HepG2 (cell line): ENCODE data around the gene C2orf92. TPM values are rescaled to one million over a fixed set of nuclear protein-coding genes. Genes with fewer than 3 reads are reported as not detected.

ENCODE experiments used
- FLYWCH1 ChIP-seq: sonication (generic); formaldehyde crosslinking; IDR thresholded peaks from 2 replicates; pipeline ENCODE4 v1.8.1; 2023; ENCODE audit warnings: mild to moderate bottlenecking, missing genetic modification reagents
- FOXA3 ChIP-seq: IDR thresholded peaks from 2 replicates; pipeline ENCODE4 v1.6.1; 2016; ENCODE audit warnings: missing genetic modification reagents, missing compliant biosample characterization
- GTF3A ChIP-seq: sonication (generic); formaldehyde crosslinking; conservative IDR thresholded peaks from 2 replicates; pipeline ENCODE4 v1.4.0; 2020; ENCODE audit warnings: mild to moderate bottlenecking, missing genetic modification reagents
- HNRNPH1 ChIP-seq: fragments of 200-400 bp; formaldehyde crosslinking; optimal IDR thresholded peaks from 2 replicates; pipeline ENCODE3; 2017; ENCODE audit warnings: mild to moderate bottlenecking, low read depth, low read length
- NONO ChIP-seq, 2 experiments: fragments of 450-650 bp in 1 of 2; sonication (generic) in 1 of 2; formaldehyde crosslinking in 1 of 2; IDR thresholded peaks in 1 of 2; conservative IDR thresholded peaks in 1 of 2; 2 replicates each; pipeline versions ENCODE4 v1.6.1 to v1.8.0; 2017 to 2022; ENCODE audit warnings: mild to moderate bottlenecking in 1 of 2, missing genetic modification reagents in 1 of 2, moderate library complexity in 1 of 2
- NR1H2 ChIP-seq: sonication (generic); formaldehyde crosslinking; IDR thresholded peaks from 2 replicates; pipeline ENCODE4 v1.8.1; 2022; ENCODE audit warnings: low read depth, missing genetic modification reagents, borderline replicate concordance
- PAX8 ChIP-seq: sonication (generic); formaldehyde crosslinking; IDR thresholded peaks from 2 replicates; pipeline ENCODE4 v1.8.0; 2022; ENCODE audit warnings: mild to moderate bottlenecking, missing genetic modification reagents, borderline replicate concordance
- PCBP2 ChIP-seq: fragments of 200-400 bp; formaldehyde crosslinking; optimal IDR thresholded peaks from 2 replicates; pipeline ENCODE3; 2018; ENCODE audit warnings: low read length, low read depth; ENCODE audit not compliant: poor library complexity, severe bottlenecking
- POLR2AphosphoS5 ChIP-seq: IDR thresholded peaks from 2 replicates; pipeline ENCODE4 v1.6.1; 2012; ENCODE audit warnings: low read depth, low read length
- RCOR2 ChIP-seq: IDR thresholded peaks from 2 replicates; pipeline ENCODE4 v1.6.1; 2016; ENCODE audit warnings: missing biosample characterization, missing genetic modification reagents
- RELA ChIP-seq: sonication (generic); formaldehyde crosslinking; IDR thresholded peaks from 2 replicates; pipeline ENCODE4 v1.4.0; 2020; ENCODE audit warnings: missing genetic modification reagents
- RFX5 ChIP-seq: IDR thresholded peaks from 2 replicates; pipeline ENCODE4 v1.6.1; 2011; ENCODE audit warnings: low read depth, low read length, improper control_type of control experiment
- SIN3B ChIP-seq: fragments of 150-350 bp; IDR thresholded peaks from 2 replicates; pipeline ENCODE4 v1.6.1; 2014; ENCODE audit warnings: low read length
- SNRNP70 ChIP-seq: fragments of 200-400 bp; formaldehyde crosslinking; IDR thresholded peaks from 2 replicates; pipeline ENCODE4 v1.6.1; 2017; ENCODE audit warnings: mild to moderate bottlenecking, low read depth, low read length, moderate library complexity
- SRY ChIP-seq: sonication (generic); formaldehyde crosslinking; IDR thresholded peaks from 2 replicates; pipeline ENCODE4 v1.8.0; 2022; ENCODE audit warnings: mild to moderate bottlenecking, missing genetic modification reagents
- TBP ChIP-seq: sonication (generic); formaldehyde crosslinking; IDR thresholded peaks from 2 replicates; pipeline ENCODE4 v1.5.0; 2020; ENCODE audit warnings: missing genetic modification reagents
- ZNF441 ChIP-seq: sonication (generic); formaldehyde crosslinking; IDR thresholded peaks from 2 replicates; pipeline ENCODE4 v1.7.0; 2021; ENCODE audit warnings: missing genetic modification reagents, borderline replicate concordance
- ZNF501 ChIP-seq: sonication (generic); formaldehyde crosslinking; IDR thresholded peaks from 2 replicates; pipeline ENCODE4 v1.5.1; 2020; ENCODE audit warnings: mild to moderate bottlenecking, moderate library complexity, missing genetic modification reagents
- ZNF644 ChIP-seq: IDR thresholded peaks from 2 replicates; pipeline ENCODE4 v1.6.1; 2016; ENCODE audit warnings: low read depth
- ZNF652 ChIP-seq: IDR thresholded peaks from 2 replicates; pipeline ENCODE4 v1.6.1; 2016; ENCODE audit warnings: low read depth, borderline replicate concordance
- ZNF672 ChIP-seq: sonication (generic); formaldehyde crosslinking; IDR thresholded peaks from 2 replicates; pipeline ENCODE4 v1.8.1; 2022; ENCODE audit warnings: missing genetic modification reagents
- ZNF674 ChIP-seq: sonication (generic); formaldehyde crosslinking; IDR thresholded peaks from 2 replicates; pipeline ENCODE4 v1.5.0; 2020; ENCODE audit warnings: low read depth, mild to moderate bottlenecking, missing genetic modification reagents
- ZNF720 ChIP-seq: sonication (generic); formaldehyde crosslinking; IDR thresholded peaks from 2 replicates; pipeline ENCODE4 v1.4.0; 2020; ENCODE audit warnings: missing genetic modification reagents
- ZNF749 ChIP-seq: sonication (generic); formaldehyde crosslinking; IDR thresholded peaks from 2 replicates; pipeline ENCODE4 v1.8.0; 2022; ENCODE audit warnings: mild to moderate bottlenecking, missing genetic modification reagents, moderate library complexity, borderline replicate concordance
- ZSCAN30 ChIP-seq: sonication (generic); formaldehyde crosslinking; IDR thresholded peaks from 2 replicates; pipeline ENCODE4 v1.5.0; 2020; ENCODE audit warnings: mild to moderate bottlenecking, missing genetic modification reagents
- polyA plus RNA-seq, 8 experiments: library from polyadenylated mRNA; depleted of rRNA in 3 of 8; stranded (reverse) in 7 of 8; unstranded in 1 of 8; fragments of >200 nt; fragmentation: Illumina TruSeq in 4 of 8; extraction: Trizol in 4 of 8; gene quantifications; 2 replicates each; pipeline versions ENCODE4 v1.2.1 to v1.2.3, GENCODE V29; 2011 to 2016; ENCODE audit warnings: low read depth in 4 of 8, missing spikeins in 1 of 8, mixed read lengths in 1 of 8; ENCODE audit not compliant: insufficient read depth in 1 of 8
- total RNA-seq, 5 experiments: library from RNA; depleted of rRNA; stranded (reverse); fragments of >200 nt; fragmentation: Illumina TruSeq; extraction: Trizol; gene quantifications; 2 replicates each; pipeline ENCODE4 v1.2.3, GENCODE V29; 2016; ENCODE audit warnings: low read depth in 1 of 5
- TF ChIP-seq, protein P1 (sequence below): sonication (generic); formaldehyde crosslinking; IDR thresholded peaks from 2 replicates; pipeline ENCODE4 v1.4.0; 2020; ENCODE audit warnings: missing genetic modification reagents
- TF ChIP-seq, protein P2 (sequence below): sonication (generic); formaldehyde crosslinking; IDR thresholded peaks from 2 replicates; pipeline ENCODE4 v1.4.0; 2020; ENCODE audit warnings: mild to moderate bottlenecking, missing genetic modification reagents

The C2orf92 gene
- total and polyA plus RNA-seq, 2 of the 13 experiments (the other 11 are each of a cell fraction or from before 2014, with no cell fraction given), result 4.9 to 5.0 TPM

- TF ChIP-seq TBP (CRISPR knock-in tag) (peak; percentile 68; the same call in 1 of the 2 replicates), RELA (CRISPR knock-in tag) (no peak), ZNF672 (no peak), RCOR2 (CRISPR knock-in tag) (0 out of 2 replicates have a peak, but pooled peaks have one; percentile 1), ZNF644 (CRISPR knock-in tag) (no peak), RFX5 (no peak; the same call in 1 of the 2 replicates), NR1H2 (CRISPR knock-in tag) (no peak), GTF3A (CRISPR knock-in tag) (0 out of 2 replicates have a peak, but pooled peaks have one; percentile 87), ZSCAN30 (CRISPR knock-in tag) (no peak), FOXA3 (CRISPR knock-in tag) (peak; percentile 55; the same call in 1 of the 2 replicates), SNRNP70 (no peak), HNRNPH1 (no peak), ZNF674 (no peak), ZNF749 (peak; percentile 73; the same call in 1 of the 2 replicates), FLYWCH1 (CRISPR knock-in tag) (no peak), ZNF441 (0 out of 2 replicates have a peak, but pooled peaks have one; percentile 49), PAX8 (CRISPR knock-in tag) (peak; percentile 23; the same call in 1 of the 2 replicates), NONO (IDR thresholded peaks at IDR 0.05) (no peak), NONO (CRISPR knock-in tag; conservative IDR thresholded peaks at IDR 0.05) (peak; percentile 58; the same call in 1 of the 2 replicates), ZNF501 (CRISPR knock-in tag) (peak; percentile 84), ZNF720 (CRISPR knock-in tag) (no peak), SIN3B (no peak), ZNF652 (CRISPR knock-in tag) (no peak), SRY (peak; percentile 85; the same call in 1 of the 2 replicates), PCBP2 (no peak), POLR2AphosphoS5 (peak; percentile 98)
- TF ChIP-seq, protein P1, sequence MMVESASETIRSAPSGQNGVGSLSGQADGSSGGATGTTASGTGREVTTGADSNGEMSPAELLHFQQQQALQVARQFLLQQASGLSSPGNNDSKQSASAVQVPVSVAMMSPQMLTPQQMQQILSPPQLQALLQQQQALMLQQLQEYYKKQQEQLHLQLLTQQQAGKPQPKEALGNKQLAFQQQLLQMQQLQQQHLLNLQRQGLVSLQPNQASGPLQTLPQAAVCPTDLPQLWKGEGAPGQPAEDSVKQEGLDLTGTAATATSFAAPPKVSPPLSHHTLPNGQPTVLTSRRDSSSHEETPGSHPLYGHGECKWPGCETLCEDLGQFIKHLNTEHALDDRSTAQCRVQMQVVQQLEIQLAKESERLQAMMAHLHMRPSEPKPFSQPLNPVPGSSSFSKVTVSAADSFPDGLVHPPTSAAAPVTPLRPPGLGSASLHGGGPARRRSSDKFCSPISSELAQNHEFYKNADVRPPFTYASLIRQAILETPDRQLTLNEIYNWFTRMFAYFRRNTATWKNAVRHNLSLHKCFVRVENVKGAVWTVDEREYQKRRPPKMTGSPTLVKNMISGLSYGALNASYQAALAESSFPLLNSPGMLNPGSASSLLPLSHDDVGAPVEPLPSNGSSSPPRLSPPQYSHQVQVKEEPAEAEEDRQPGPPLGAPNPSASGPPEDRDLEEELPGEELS (CRISPR knock-in tag), result peak; percentile 36; the same call in 1 of the 2 replicates
- TF ChIP-seq, protein P2, sequence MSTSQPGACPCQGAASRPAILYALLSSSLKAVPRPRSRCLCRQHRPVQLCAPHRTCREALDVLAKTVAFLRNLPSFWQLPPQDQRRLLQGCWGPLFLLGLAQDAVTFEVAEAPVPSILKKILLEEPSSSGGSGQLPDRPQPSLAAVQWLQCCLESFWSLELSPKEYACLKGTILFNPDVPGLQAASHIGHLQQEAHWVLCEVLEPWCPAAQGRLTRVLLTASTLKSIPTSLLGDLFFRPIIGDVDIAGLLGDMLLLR (CRISPR knock-in tag), result no peak
Measured at GRCh38 chr2:97645695-97646629, 23.6 kb upstream of the C2orf92 start, which contains the start of gene COX5B (continued).
